ENCODE results near the gene CTNNA2.

CTNNA2 gene

DNA sequence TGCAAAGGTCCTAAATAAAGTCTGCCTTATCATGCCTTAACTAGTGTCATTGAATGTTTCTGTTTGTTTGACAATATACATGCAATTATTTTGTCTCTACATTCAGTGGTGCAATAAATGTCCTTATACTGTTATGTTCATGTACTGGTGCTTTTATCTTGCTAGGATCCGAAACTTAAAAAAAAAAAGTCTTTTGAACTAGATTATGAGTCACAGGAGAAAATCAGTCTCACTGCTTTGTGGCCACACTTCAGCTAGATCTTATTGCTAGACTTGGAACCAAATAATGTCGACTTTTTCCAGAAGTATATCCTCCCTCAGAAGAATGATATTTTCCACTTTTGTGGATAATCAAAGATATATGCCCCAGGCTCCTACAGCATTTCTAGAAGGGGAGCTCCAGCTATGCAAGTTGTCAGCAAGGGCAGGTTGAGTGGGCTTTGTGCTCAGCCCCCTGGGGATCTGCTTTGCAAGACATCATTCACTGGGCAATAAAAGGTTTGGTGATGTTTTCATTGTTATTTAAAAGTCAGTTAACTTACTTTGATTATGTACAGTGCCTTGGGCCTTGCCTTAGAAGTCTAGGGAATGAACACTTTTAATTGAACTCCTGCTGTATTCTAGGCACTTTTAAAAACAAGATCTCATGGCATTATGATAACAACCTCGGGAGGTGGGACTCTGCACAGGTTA, 948.8 kb downstream of the CTNNA2 start:
- DNase-seq: no peak

DNA sequence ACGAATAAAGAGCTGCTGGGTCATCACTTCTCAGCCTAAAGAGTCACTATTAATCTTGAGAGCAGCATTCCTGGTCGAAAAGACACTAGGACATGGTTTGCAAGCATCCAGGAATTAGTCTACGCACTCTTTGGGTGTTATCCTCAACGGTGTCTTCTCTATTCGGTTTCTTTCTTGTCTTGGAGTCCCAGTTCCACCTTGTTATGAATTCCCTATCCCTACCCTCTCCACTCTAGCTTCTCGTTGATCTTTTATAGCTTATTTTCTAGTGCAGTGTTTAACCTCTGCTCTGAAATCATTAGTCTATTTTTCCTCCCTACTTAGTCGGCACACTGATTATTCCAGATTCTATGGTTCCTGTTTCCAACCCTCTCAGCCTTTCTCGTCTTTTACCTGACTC, 949.8 kb downstream of the CTNNA2 start:
- DNase-seq: no peak

GRCh38 chr2:80464275-80464674, 951.4 kb downstream of the CTNNA2 start:
- no peak for DNase-seq

DNA sequence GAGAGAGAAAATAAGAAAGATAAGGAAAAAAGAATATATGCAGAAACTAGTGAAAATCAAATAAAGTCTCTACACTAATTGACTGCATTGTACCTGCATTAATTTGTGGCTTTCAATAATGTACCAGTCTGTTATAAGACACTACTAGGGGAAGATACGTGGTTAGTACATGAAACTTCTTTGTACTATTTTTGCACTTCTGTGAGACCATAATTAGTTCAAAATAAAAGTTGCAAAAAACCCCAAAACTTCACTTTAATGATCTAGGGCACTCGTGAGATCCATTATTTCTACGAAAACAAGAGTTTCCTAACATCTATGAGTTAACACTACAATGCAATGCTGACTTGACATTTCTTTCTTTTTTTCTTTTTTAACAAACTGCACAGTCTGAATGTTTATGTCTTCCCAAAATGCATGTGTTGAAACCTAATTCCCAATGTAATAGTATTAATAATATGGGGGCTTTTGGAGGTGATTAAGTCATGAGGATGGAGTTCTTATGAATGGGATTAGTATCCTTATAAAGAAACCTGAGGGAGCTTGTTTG, 954.5 kb downstream of the CTNNA2 start:
- no peak for DNase-seq

GRCh38 chr2:80469428-80469827, 956.6 kb downstream of the CTNNA2 start:
- DNase-seq: no peak

GRCh38 chr2:80473069-80473468, 960.2 kb downstream of the CTNNA2 start:
- no peak for DNase-seq

GRCh38 chr2:80473796-80474195, 960.9 kb downstream of the CTNNA2 start:
- DNase-seq: no peak

GRCh38 chr2:80475970-80476369, 963.1 kb downstream of the CTNNA2 start:
- no peak for DNase-seq

GRCh38 chr2:80476535-80477117, 963.8 kb downstream of the CTNNA2 start:
- DNase-seq: no peak

DNA sequence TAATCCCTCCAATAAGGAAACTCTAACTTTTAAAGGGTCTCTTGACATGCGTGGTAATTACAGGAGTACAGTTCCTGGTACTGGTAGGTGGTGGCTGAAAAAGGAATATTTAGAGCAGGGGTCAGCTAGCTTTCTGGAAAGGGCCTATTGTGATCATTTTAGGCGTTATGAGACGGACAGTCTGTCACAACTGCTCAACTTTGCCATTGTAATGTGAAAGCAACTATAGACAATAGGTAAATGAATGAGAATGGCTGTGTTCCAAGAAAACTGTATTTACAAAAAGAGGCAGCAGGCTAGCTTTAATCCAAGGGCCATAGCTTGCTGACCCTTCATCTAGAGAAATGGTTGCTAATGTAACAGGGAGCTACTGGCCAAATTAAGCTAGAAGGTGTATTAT, 969.4 kb downstream of the CTNNA2 start:
- DNase-seq: no peak

- DNase-seq: no peak
Observed at GRCh38 chr2:80489717-80490116, 976.9 kb downstream of the CTNNA2 start.

GRCh38 chr2:80490964-80491363, 978.1 kb downstream of the CTNNA2 start:
- DNase-seq: no peak

GRCh38 chr2:80496346-80496745, 983.5 kb downstream of the CTNNA2 start:
- DNase-seq: no peak

DNA sequence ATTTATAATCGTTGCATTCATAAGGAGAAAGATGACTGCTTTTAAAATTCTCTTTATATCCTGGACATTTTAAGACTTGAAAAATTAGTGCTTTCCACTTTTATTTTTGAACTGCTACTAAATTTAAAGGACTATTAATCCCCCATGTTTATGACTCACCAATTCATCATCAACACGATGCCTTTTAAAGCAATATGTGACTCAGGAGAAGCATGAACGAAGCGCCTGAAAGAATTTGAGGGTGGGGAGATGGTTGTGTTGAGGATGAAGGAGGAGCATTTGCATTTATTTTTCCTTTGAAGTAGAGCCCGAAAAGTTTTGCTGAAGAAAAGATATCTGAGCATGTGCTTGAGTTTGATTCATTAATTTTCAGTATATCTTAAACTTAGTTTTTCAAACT, 983.9 kb downstream of the CTNNA2 start:
- DNase-seq: no peak

- DNase-seq: no peak
Observed at GRCh38 chr2:80499095-80499494, 986.2 kb downstream of the CTNNA2 start.

- no peak for DNase-seq
Observed at GRCh38 chr2:80501874-80502624, 989.2 kb downstream of the CTNNA2 start.

- DNase-seq: no peak
Observed at GRCh38 chr2:80506563-80506962, 993.7 kb downstream of the CTNNA2 start.

DNA sequence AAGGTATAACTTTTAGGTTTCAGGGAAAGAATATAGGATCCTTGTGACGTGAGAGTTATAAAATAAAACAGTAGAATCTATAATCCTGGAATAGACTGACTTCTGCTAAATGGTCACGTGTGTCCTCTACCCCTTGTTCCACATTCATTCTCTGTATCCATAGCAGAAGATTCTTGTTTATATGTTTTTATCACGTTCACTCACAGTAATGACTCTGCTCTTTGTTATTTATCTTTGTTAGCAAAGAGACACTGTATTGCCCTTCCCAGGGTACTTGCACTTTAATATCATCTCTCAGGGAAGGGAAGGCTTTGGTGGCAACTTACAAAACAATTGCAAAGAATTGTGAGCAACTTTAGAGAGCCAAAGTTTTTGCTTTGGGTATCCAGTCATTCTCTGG, 997.9 kb downstream of the CTNNA2 start:
- no peak for DNase-seq

GRCh38 chr2:80515964-80516363, 1003.1 kb downstream of the CTNNA2 start:
- DNase-seq: no peak

DNA sequence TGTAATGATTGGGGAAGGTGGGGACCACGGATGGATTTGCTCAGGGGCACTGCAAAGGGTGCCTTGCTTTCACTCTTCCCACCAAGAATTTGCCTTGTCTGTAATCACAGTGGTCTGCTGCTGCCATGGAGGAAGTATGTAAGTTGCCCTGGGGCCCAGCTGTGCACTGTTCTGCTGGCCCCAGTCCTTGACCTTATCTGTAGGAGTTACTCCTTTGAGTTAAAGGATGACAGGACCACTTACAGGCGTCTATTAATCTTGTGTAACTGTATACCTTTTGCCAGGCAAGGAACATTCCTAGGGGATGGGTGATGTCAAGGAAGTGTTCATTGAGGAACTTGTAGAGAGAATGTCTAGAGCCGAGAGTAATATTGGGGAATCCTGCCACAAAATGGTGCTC, 1004.5 kb downstream of the CTNNA2 start:
- DNase-seq: no peak

DNA sequence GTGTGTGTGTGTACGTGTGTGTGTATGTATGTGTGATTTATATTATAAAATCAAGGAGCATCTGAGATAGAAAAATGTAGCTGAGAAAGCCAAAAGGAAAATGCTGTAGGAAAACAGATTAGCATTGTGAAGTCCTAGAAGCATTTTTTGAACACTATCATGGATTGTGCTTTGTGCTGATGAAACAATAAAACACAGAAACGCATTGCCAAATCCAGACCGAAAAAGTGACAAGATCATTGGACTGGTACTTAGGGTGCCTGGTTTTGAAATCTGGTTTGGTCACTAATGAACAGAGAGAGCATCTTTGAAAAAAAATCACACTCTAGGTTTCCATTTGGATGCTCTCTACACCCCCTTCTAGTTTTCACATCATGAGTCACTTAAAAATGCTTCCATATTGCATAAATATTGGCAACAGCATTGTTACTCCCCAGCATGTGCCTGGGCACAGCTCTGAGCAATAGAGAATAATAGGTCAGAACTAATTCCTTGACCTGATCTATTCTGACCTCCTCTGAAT, 1006.3 kb downstream of the CTNNA2 start:
- DNase-seq: no peak

DNA sequence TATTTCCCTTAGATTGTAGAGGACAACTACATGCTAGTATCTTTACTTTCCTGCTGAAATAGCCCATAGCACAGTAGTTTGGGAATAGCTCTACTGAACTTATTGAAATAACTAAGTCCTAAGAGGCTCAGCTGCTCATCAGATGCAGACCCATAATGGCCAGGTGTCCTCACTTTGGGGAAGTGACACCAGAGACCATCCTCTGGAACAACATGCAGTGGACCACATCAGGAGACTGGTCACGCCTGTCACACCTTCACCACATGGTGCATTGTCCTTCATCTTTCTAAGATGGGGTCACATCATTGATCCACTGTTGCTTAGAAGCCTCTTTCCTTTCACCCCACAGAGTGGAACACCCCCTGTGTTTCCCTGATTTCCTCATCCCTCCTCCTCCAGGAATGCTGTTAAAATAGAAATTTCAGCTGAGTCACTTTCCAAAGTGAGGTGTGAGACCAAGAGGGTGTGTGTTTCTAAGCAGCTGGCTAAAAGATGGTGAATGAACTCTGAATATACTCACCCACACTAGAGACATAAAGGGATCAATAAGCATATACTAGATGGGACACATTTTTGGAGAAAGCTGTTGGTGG, 1006.9 kb downstream of the CTNNA2 start:
- no peak for DNase-seq

DNA sequence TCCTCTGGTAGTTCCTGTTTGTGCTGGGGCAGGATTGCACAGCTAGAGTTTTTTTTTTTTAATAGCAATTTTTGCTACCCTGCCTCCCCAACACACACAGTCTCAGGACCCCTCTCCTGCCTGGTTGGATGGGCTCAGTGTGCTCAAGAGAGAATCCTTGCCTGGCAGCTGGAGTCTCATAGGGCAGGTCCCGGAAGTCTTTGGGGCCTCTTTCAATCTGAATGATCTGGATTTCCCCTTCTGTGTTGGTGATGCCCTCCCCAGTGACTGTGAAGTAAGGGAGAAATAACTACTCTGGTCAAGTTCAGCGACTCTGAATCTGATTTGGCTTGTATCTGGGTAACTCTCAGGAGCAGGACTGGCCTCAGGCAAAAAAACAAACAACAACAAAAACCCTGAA, 1012.3 kb downstream of the CTNNA2 start:
- DNase-seq: no peak

Measured in activated CD4-positive, alpha-beta T cell treated with anti-CD3 and anti-CD28 coated beads, Interleukin-2, amount 50 U/mL, for 4 hours (primary cell).